GM12892 (cell line): ENCODE measurements around the gene SZT2.
"Not testable (repeated sequence)": the region's sequence is repeated elsewhere in the genome, so short reads cannot be mapped to it uniquely, and the experiment has no call there.

Experiments
- DNase-seq: peaks from one replicate; pipeline ENCODE4 v3.0.0; 2011; ENCODE audit not compliant: insufficient read length
- FAIRE-seq: peaks from 2 replicates; lab custom pipeline; 2011; peaks lifted over from hg19 to GRCh38; lab: Jason Lieb, UNC
- POLR2A ChIP-seq: IDR thresholded peaks from 2 replicates; pipeline ENCODE4 v1.6.1; 2011; ENCODE audit warnings: low read depth, low read length, control low read depth
- POLR2AphosphoS5 ChIP-seq: IDR thresholded peaks from 2 replicates; pipeline ENCODE4 v1.6.1; 2011; ENCODE audit warnings: low read depth, low read length, control low read depth
- TAF1 ChIP-seq: IDR thresholded peaks from 2 replicates; pipeline ENCODE4 v1.6.1; 2011; ENCODE audit warnings: low read depth, mild to moderate bottlenecking, control low read depth, low read length, borderline replicate concordance

The SZT2 gene

DNA sequence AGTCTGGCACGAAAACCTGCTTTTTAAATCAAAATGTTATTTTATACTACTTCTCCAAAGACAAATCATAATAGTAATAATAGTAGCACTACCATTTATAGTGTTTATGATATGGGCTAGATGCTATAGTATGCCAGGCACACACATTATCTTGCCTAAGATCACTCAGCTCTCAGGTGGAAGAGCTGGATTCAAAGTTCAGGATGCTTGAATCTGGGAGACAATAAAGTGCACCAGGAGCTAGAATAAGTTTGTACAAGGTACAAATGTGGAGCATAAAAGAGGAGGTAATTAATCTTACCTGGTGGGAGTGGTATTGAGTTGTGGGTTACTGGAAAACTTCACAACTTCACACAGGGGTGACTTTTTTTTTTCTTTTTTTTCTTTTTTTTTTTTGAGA lies 11.9 kb upstream of the SZT2 start:
- TF ChIP-seq POLR2AphosphoS5 (no peak), POLR2A (no peak), TAF1 (no peak)
- DNase-seq (no peak), FAIRE-seq (no peak)

DNA sequence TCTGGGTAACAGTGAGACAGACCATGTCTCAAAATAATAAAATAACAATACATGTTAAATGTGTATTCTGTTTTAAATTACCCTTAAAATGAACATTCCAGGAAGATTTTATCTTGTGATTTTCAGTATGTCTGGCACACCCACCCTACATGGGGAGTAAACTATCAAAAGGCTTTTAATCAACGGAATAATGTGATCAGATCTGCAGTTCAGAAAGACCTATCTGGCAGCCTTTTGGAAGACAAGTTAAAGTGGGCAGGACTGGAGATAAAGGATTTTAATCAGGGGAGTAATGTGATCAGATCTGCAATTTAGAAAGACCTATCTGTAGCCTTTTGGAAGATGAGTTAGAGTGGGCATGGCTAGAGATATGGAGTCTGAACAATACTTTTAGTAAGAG lies 10.2 kb upstream of the SZT2 start:
- DNase-seq (no peak), FAIRE-seq (no peak)

GRCh38 chr1:43381612-43382011 lies 8.1 kb upstream of the SZT2 start:
- TF ChIP-seq POLR2AphosphoS5 (peak; percentile 26; the same call in 1 of the 2 replicates), TAF1 (no peak)
- FAIRE-seq (no peak), DNase-seq (no peak)

More for the DNA sequence above, 10.2 kb upstream of the SZT2 start:
- no peak for TF ChIP-seq TAF1
- no peak for TF ChIP-seq POLR2A
- no peak for TF ChIP-seq POLR2AphosphoS5

DNA sequence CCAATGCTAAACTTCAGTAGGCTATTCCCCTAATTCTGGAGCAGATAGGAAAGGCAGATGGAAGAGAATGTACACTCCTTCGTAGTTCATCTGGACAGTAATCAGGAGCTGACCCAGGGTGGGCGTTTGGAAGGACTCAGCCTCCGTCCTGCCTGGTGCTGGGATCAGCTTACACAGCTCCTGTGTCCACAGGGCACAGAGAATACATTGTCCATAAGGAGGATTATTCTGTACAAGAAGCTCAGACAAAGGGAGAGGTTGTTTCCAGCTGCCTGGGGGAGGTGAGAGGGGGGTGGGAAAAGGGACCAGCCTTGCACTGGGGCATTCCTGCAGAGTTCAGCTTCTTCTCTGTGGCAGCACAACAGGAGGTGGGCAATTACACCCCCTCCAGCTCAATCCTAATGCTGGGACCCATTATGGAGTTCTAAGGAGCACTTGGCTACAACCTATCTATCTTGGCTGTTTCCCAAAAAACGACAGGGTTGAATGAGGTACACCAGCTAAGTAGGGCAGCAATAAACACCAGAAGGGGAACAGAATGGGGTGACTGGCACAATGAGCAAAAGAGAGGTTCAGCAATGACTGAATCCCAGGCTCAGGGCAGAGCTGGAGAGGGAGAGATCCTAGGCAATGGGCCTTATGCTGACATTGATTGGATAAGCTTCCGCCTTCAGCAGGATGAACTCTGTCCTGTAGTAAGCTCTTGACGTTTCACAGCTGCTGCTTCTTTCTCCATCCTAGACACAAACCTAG lies 7.5 kb upstream of the SZT2 start:
- DNase-seq (no peak), FAIRE-seq (no peak)
- TF ChIP-seq TAF1: no peak
- no peak for TF ChIP-seq POLR2A
- TF ChIP-seq POLR2AphosphoS5: no peak

DNA sequence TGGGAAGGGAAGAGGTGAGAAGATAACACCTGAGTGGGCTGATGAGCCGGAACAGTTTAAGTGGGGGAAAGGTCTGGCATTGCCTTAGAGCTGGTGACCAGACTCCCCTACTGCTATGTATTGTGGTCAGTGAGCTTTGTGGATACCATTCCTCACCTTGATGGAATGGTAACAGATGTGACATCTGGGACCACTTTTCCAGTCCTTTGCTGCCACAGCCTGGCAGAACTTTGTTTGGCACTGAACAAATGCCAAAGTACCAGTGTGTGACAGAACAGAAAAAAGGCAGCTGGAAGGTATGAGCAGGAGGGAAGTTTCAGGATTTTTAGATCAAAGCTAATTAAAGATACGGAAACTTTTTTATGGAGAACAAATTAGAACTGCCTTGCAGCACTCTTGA lies 6.2 kb upstream of the SZT2 start:
- FAIRE-seq: no peak
- TF ChIP-seq TAF1: no peak
- TF ChIP-seq POLR2AphosphoS5: no peak
- no peak for TF ChIP-seq POLR2A
- no peak for DNase-seq

GRCh38 chr1:43386676-43387075 lies 3.0 kb upstream of the SZT2 start:
- DNase-seq (no peak), FAIRE-seq (no peak)
- no peak for TF ChIP-seq POLR2A
- TF ChIP-seq TAF1: no peak
- TF ChIP-seq POLR2AphosphoS5: no peak

- no peak for DNase-seq
- TF ChIP-seq TAF1 (no peak), POLR2A (no peak), POLR2AphosphoS5 (no peak)
- FAIRE-seq: peak; percentile 56
Observed at GRCh38 chr1:43387976-43388599, 1.6 kb upstream of the SZT2 start.

- DNase-seq: no peak
- no peak for FAIRE-seq
- TF ChIP-seq POLR2AphosphoS5 (no peak), POLR2A (no peak), TAF1 (no peak)
Observed at GRCh38 chr1:43388613-43389012, 1.1 kb upstream of the SZT2 start.

GRCh38 chr1:43392702-43393101 lies 3.0 kb downstream of the SZT2 start:
- FAIRE-seq: no peak
- no peak for TF ChIP-seq POLR2AphosphoS5
- TF ChIP-seq TAF1: no peak
- no peak for TF ChIP-seq POLR2A
- DNase-seq: no peak

- no peak for FAIRE-seq
- no peak for TF ChIP-seq TAF1
- no peak for TF ChIP-seq POLR2A
- no peak for TF ChIP-seq POLR2AphosphoS5
- no peak for DNase-seq
Observed at GRCh38 chr1:43395523-43395922, 5.8 kb downstream of the SZT2 start.

DNA sequence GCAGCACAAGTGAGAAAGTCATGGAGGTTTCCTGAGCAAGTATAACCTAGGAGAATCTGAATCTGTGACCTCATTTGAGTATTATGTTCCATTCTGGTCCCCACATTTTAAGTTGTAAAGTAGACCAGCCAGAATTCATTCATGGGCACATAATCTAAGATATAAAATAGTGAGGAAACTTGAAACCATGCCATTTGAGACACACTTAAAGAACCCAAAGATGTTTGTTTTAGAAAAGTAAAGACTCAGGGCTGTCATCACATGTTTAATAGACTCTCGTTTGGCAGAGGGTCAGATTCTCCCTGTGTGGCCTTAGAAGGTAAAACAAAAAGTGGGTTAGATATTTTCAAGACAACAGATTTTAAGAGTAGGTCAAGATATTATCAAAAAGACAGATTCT lies 6.4 kb downstream of the SZT2 start:
- FAIRE-seq (no peak), DNase-seq (no peak)
- TF ChIP-seq POLR2AphosphoS5 (no peak), POLR2A (no peak), TAF1 (no peak)

- no peak for TF ChIP-seq TAF1
- TF ChIP-seq POLR2A: no peak
- TF ChIP-seq POLR2AphosphoS5: no peak
- no peak for FAIRE-seq
- no peak for DNase-seq
Observed at GRCh38 chr1:43398227-43398626, 8.5 kb downstream of the SZT2 start.

DNA sequence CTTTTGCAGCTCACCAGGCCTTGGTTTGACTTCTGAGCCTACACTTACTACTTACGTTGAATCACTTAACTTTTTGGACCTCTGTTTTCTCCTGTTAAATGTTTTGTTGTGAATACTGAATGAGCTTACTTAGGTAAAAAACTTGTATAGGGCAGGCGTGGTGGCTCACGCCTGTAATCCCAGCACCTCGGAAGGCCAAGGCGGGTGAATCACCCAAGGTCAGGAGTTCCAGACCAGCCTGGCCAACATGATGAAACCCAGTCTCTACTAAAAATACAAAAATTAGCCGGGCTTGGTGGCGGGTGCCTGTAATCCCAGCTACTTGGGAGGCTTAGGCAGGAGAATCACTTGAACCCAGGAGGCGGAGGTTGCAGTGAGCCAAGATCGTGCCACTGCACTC lies 10.7 kb downstream of the SZT2 start:
- not testable (repeated sequence) for FAIRE-seq, DNase-seq
